Activated CD4-positive, alpha-beta T cell treated with anti-CD3 and anti-CD28 coated beads, Interleukin-2, amount 10 ng/mL, durations not matched to agents 7 days and 5 days (primary cell): ENCODE measurements around the gene NDUFAF8. TPM values are rescaled to one million over a fixed set of nuclear protein-coding genes. Genes with fewer than 3 reads are reported as not detected.

Experiments used
- CTCF ChIA-PET: fragments of 350-600 bp; sonication (Branson Sonifier 250); formaldehyde crosslinking; loops from one replicate; lab custom pipeline; 2021; ENCODE audit warnings: antibody characterized with exemption; lab: Charles Lee
- POLR2A ChIA-PET: fragments of 350-600 bp; sonication (Branson Sonifier 250); formaldehyde crosslinking; loops from one replicate; lab custom pipeline; 2021; ENCODE audit warnings: antibody characterized with exemption; lab: Charles Lee
- DNase-seq: peaks from one replicate; pipeline ENCODE4 v3.0.0-alpha.2; 2020
- H3K27ac Mint-ChIP-seq: one replicate; pipeline ENCODE4 v1.8.0; 2021; ENCODE audit warnings: mild to moderate bottlenecking, moderate library complexity, mixed read lengths
- H3K27me3 Mint-ChIP-seq: one replicate; pipeline ENCODE4 v1.8.0; 2021; ENCODE audit warnings: mixed read lengths
- H3K36me3 Mint-ChIP-seq: one replicate; pipeline ENCODE4 v1.8.0; 2021; ENCODE audit warnings: low read depth, mixed read lengths
- H3K4me1 Mint-ChIP-seq: one replicate; pipeline ENCODE4 v1.8.0; 2021; ENCODE audit warnings: mixed read lengths
- H3K4me3 Mint-ChIP-seq: one replicate; pipeline ENCODE4 v1.8.0; 2021; ENCODE audit warnings: mild to moderate bottlenecking, moderate library complexity, mixed read lengths
- H3K9me3 Mint-ChIP-seq: one replicate; pipeline ENCODE4 v1.8.0; 2021; ENCODE audit warnings: mixed read lengths
- total RNA-seq, 2 experiments: library from RNA; stranded (reverse); gene quantifications; one replicate each; pipeline ENCODE4 v1.2.3, GENCODE V29; 2021

Gene NDUFAF8
- total RNA-seq, 2 experiments from 2014 or later: 30.7 to 39.0 TPM

DNA sequence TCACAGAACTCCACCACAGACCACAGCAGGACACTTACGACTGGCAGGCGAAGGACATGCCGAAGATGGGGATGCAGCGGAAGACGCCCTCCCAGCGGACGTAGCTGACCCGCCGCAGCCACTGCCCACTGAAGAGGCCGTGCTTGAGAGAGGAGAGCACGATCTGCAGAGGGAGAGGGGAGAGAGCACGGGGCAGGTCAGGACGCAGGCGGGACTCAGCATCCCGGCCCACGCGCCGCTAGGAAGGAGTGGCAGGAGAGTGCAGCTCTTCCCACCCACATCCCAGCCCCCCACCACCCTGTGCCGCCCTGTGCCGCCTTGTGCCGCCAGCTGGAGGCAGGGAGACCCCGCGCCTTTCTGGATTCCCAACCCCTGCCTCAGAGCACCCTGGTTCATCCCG lies 41.5 kb downstream of the NDUFAF8 start:
- Mint-ChIP-seq H3K27me3 (no peaks in the 10 kb centered on the region), H3K36me3 (peaks cover 35% of the 10 kb centered on the region), H3K4me3 (no peak overlapping the region), H3K4me1 (peaks cover 14% of the 10 kb centered on the region), H3K9me3 (no peaks in the 10 kb centered on the region), H3K27ac (no peak overlapping the region)
- CTCF ChIA-PET: interaction anchor here (0.6 to 0.9 kb wide), 2 partner anchors 15 to 38 kb away, joined by 3 read pairs; partner anchors contain the start of gene SLC38A10
- no peak for DNase-seq
- POLR2A ChIA-PET: no interaction called here

DNA sequence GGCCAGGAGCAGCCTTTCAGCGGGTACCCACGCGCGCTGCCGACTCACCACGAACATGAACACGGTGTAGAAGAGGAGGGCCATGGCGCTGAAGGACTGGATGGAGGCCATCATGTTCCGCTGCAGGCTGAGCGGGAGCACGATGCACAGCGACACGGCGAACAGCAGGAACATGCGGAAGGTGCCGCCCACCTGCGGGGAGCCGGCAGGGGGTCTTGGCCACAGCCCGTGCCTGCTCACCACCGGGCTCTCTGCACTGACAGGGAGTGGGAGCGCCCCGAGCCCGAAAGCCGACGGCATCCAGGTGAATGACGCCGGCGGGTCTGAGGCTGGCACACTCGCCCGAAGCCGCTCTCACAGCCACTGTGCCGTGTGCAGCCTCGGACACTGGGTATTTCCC lies 43.0 kb downstream of the NDUFAF8 start:
- POLR2A ChIA-PET: no interaction called here
- H3K9me3 Mint-ChIP-seq: no peaks in the 10 kb centered on the region
- CTCF ChIA-PET: interaction anchor here (0.6 kb wide), 1 partner anchor 140 kb away, joined by 3 read pairs; no protein-coding TSS in a partner anchor
- H3K4me1 Mint-ChIP-seq: peaks cover 30% of the 10 kb centered on the region
- H3K27ac Mint-ChIP-seq: no peak overlapping the region
- H3K36me3 Mint-ChIP-seq: peaks cover 30% of the 10 kb centered on the region
- no peaks in the 10 kb centered on the region for H3K27me3 Mint-ChIP-seq
- no peak for DNase-seq
- H3K4me3 Mint-ChIP-seq: no peak overlapping the region

DNA sequence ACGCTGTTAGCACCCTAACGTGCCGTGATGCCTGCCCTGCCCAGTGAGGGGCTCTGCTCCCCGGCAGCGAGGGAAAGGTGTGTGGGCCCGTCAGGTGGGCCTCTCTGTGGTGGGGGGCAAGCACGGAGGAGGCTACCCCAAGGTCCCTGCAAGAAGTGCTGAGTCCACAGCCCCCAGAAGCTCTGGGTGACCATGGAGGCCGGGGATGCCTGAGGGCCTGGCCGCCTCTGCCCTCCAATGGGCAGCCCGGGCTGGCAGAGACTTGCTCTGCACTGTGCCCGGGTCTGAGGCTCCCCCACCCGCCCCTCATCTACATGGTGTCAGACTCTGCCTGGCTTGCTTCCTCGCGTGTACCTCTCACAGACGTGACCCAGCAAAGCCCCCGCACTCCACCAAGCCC lies 43.8 kb downstream of the NDUFAF8 start:
- ChIA-PET POLR2A (no interaction called here), CTCF (interaction anchor here (1.4 kb wide), 1 partner anchor 12 kb away, joined by 6 read pairs; the partner anchor contains the start of gene SLC38A10)
- H3K36me3 Mint-ChIP-seq: peaks cover 38% of the 10 kb centered on the region
- DNase-seq: no peak
- no peak overlapping the region for H3K27ac Mint-ChIP-seq
- no peak overlapping the region for H3K4me3 Mint-ChIP-seq
- H3K27me3 Mint-ChIP-seq: no peaks in the 10 kb centered on the region
- H3K4me1 Mint-ChIP-seq: peaks cover 37% of the 10 kb centered on the region
- H3K9me3 Mint-ChIP-seq: no peaks in the 10 kb centered on the region

DNA sequence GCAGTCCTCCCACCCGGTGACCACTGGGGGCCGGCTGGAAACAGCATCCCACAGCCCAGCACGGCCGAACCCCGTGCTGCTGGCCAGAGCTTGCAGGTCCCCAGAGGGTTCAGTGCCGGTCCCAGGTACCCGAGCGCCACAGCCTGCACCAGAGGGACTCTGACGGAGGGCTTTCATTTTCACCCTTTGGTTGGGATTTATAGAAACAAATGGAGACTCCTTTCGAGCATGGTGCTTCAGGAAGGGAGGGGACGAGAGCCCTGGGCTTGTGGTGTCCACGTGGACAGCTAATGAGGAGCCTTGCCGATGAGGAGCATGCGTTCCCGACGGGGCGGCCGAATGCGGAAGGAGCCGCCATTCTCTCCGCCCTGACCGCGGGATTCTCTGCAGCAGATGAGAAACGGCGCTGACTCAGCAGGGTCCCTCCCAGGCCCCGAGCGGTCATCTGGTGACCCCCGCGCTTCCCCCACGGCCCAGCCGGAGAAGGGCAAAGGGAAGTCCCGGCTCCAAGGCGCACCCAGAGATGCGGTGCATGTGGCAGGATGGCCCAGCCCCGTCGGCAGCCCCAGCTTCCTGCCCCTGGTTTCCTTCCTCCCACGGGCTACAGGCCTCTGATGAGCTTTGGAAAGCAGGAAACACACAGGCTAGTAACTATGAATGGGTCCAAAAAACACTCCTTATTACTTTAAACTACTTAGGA lies 46.2 kb downstream of the NDUFAF8 start:
- CTCF ChIA-PET: interaction anchor here (0.6 to 0.7 kb wide), 2 partner anchors 13 to 366 kb away, joined by 3 to 4 read pairs; no protein-coding TSS in a partner anchor
- H3K9me3 Mint-ChIP-seq: no peaks in the 10 kb centered on the region
- DNase-seq: peak; percentile 65
- POLR2A ChIA-PET: interaction anchor here (0.6 kb wide), 1 partner anchor 200 kb away, joined by 3 read pairs; no protein-coding TSS in a partner anchor
- peak overlapping the region; percentile 93 for H3K27ac Mint-ChIP-seq
- peaks cover 49% of the 10 kb centered on the region for H3K4me1 Mint-ChIP-seq
- H3K36me3 Mint-ChIP-seq: peaks cover 43% of the 10 kb centered on the region
- peak overlapping the region; percentile 77 for H3K4me3 Mint-ChIP-seq
- no peaks in the 10 kb centered on the region for H3K27me3 Mint-ChIP-seq

DNA sequence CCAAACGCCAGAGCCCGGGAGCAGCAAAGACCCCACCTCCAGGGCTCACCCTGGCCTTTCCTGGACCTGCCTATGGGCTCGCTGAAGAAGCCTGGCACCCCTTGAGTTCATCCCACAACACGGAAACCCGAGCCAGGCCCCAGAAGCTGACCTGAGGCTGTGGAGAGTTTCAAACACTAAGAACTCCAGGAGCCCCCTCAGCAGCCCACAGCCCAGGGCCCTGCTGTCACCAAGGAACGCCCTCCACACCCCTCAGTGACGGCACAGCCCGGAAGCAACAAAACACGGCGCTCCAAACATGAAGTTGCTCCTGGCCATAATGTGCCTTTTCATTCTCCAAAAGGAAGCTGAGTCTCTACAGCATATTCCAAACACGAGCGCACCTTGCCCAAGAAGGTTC lies 46.8 kb downstream of the NDUFAF8 start:
- ChIA-PET CTCF (interaction anchor here (0.7 kb wide), 1 partner anchor 13 kb away, joined by 3 read pairs; no protein-coding TSS in a partner anchor), POLR2A (interaction anchor here (0.6 kb wide), 1 partner anchor 199 kb away, joined by 3 read pairs; no protein-coding TSS in a partner anchor)
- no peaks in the 10 kb centered on the region for H3K9me3 Mint-ChIP-seq
- H3K27me3 Mint-ChIP-seq: no peaks in the 10 kb centered on the region
- H3K4me3 Mint-ChIP-seq: peak overlapping the region; percentile 77
- peaks cover 42% of the 10 kb centered on the region for H3K36me3 Mint-ChIP-seq
- peaks cover 52% of the 10 kb centered on the region for H3K4me1 Mint-ChIP-seq
- DNase-seq: no peak
- H3K27ac Mint-ChIP-seq: peak overlapping the region; percentile 93

DNA sequence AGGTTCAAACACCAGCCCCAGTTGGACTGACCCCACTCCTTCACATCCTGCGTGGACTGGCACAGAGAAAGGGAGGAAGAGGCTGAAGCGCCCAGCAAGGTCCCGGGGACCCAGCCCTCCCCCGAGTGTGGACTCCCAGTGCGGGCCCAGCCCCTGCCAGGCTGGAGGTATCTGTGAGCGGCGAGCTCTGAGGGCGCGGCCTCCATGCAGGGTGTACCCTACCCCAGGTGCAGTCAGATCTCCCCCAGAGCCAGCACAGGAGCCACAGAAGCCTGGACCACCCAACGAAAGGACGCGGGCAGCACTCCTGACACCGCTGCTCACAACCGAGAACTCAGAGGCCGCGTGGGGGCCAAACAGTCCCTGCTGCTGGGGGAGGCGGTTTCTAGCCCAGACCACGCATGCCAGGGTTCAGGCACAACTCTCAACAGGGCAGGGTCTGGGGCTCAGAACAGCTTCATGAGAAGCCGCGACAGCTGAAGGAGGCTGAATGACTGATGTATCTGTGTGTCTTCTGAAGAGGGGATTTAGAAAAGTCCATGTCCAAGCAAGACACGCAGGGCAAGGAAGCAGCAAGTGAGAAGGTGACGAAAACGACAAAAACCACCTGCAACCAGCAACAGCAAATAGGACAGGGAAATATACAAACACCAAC lies 47.5 kb downstream of the NDUFAF8 start:
- H3K27me3 Mint-ChIP-seq: no peaks in the 10 kb centered on the region
- POLR2A ChIA-PET: no interaction called here
- CTCF ChIA-PET: interaction anchor here (0.9 kb wide), 1 partner anchor 198 kb away, joined by 3 read pairs; no protein-coding TSS in a partner anchor
- H3K36me3 Mint-ChIP-seq: peaks cover 44% of the 10 kb centered on the region
- peak overlapping the region; percentile 40 for H3K4me3 Mint-ChIP-seq
- peaks cover 57% of the 10 kb centered on the region for H3K4me1 Mint-ChIP-seq
- no peak for DNase-seq
- H3K27ac Mint-ChIP-seq: peak overlapping the region; percentile 93
- H3K9me3 Mint-ChIP-seq: no peaks in the 10 kb centered on the region

DNA sequence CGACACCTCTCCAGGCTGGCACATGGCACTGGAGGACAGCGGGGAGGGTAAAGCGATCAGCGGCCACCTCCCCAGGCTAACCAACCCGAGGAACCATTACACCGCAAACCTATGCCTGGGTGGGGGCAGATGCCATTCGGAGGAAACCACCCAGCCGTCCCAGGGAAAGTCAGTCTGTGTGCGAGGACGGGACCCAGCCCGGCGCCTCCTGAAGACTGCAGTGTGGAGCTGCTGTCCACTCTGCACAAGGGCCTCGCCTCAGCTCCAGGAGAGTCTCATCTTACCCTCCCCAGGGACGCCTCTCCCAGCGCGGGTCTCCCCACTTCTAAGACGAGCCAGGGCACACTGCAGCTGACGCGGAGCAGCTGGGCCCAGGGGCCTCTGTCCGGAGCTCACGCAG lies 48.0 kb downstream of the NDUFAF8 start:
- peak overlapping the region; percentile 83 for H3K27ac Mint-ChIP-seq
- no peaks in the 10 kb centered on the region for H3K27me3 Mint-ChIP-seq
- peak overlapping the region; percentile 13 for H3K4me3 Mint-ChIP-seq
- H3K36me3 Mint-ChIP-seq: peaks cover 39% of the 10 kb centered on the region
- no peak for DNase-seq
- H3K9me3 Mint-ChIP-seq: no peaks in the 10 kb centered on the region
- peaks cover 59% of the 10 kb centered on the region for H3K4me1 Mint-ChIP-seq
- CTCF ChIA-PET: interaction anchor here (0.9 kb wide), 1 partner anchor 198 kb away, joined by 3 read pairs; no protein-coding TSS in a partner anchor
- POLR2A ChIA-PET: no interaction called here

DNA sequence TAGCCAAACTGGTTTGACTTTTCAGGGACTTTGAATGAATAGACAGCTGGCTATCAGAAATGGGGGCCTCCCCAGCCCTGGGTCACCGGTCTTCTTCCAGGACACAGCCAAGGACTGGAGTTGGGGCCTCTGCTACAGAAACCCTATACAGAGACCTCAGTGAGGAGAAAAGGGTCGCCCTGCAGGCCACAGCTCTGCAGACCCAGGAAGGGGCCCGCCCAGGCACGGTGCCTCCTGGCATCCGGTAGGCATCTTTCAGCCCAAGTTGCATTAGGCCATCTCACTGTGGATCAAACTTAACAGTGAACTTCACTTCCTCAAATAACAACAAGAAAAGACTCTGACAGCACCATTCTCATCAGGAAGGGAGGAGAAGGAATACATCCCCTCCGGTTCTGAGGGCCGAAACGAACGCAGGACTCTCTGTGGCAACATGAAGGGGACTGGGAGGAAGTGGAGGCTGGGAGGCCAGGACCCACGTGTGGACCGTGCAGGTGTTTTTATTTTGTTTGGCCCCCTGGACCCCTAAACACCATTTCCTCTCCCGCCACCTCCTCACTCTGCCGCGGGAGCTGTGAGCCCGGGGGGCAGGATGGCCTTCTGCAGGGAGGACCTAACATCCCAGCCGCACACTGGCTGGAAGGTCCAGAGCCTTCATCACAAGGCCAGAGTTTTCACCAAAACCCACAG lies 48.8 kb downstream of the NDUFAF8 start:
- Mint-ChIP-seq H3K9me3 (no peaks in the 10 kb centered on the region), H3K4me3 (no peak overlapping the region), H3K36me3 (peaks cover 39% of the 10 kb centered on the region), H3K27me3 (no peaks in the 10 kb centered on the region), H3K4me1 (peaks cover 63% of the 10 kb centered on the region), H3K27ac (peak overlapping the region; percentile 83)
- POLR2A ChIA-PET: no interaction called here
- DNase-seq: no peak
- CTCF ChIA-PET: interaction anchor here (0.9 kb wide), 1 partner anchor 197 kb away, joined by 3 read pairs; no protein-coding TSS in a partner anchor

DNA sequence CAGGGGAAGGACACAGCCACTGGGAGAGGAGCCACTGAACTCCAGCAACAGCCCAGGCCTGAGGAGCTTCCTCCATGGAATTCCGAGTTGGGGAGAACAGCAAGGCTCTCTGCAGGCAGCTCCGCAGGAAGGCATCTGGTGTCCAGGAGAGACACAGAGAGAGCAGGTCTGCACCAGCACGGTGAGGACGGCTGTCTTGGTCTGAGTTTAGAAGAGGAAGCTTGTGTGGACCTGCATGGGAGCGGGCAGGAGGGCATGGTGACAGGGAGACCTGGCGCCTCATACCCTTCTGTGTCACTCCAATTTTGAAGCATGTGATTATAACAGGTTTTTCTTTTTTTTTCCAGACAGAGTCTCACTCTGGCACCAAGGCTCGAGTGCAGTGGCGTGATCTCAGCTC lies 49.6 kb downstream of the NDUFAF8 start:
- H3K9me3 Mint-ChIP-seq: no peaks in the 10 kb centered on the region
- ChIA-PET POLR2A (no interaction called here), CTCF (interaction anchor here (0.9 kb wide), 1 partner anchor 10 kb away, joined by 5 read pairs; no protein-coding TSS in a partner anchor)
- no peak overlapping the region for H3K4me3 Mint-ChIP-seq
- H3K27ac Mint-ChIP-seq: peak overlapping the region; percentile 83
- DNase-seq: no peak
- H3K4me1 Mint-ChIP-seq: peaks cover 71% of the 10 kb centered on the region
- peaks cover 36% of the 10 kb centered on the region for H3K36me3 Mint-ChIP-seq
- no peaks in the 10 kb centered on the region for H3K27me3 Mint-ChIP-seq

DNA sequence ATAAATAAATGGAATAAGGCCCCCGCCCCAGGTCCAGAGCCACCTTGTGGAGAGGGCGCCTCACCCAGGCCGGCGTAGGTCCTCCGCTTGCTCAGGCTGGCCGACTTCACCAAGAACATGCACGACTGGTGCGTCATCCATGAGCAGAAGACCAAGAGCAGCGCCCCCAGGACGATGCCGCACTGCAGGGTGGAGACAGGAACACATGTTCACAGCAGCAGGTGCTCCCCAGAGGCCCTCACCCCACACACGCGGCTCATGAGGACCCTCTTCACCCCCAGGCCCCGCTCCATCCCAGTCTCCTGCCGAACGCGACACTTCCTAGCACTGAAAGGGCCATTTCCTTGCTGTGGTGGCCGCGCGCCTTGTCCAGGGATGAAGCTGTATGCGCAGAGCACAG lies 50.5 kb downstream of the NDUFAF8 start:
- Mint-ChIP-seq H3K9me3 (no peaks in the 10 kb centered on the region), H3K36me3 (peaks cover 34% of the 10 kb centered on the region), H3K4me3 (no peak overlapping the region), H3K27ac (no peak overlapping the region), H3K27me3 (no peaks in the 10 kb centered on the region), H3K4me1 (peaks cover 73% of the 10 kb centered on the region)
- CTCF ChIA-PET: no interaction called here
- DNase-seq: no peak
- POLR2A ChIA-PET: no interaction called here

DNA sequence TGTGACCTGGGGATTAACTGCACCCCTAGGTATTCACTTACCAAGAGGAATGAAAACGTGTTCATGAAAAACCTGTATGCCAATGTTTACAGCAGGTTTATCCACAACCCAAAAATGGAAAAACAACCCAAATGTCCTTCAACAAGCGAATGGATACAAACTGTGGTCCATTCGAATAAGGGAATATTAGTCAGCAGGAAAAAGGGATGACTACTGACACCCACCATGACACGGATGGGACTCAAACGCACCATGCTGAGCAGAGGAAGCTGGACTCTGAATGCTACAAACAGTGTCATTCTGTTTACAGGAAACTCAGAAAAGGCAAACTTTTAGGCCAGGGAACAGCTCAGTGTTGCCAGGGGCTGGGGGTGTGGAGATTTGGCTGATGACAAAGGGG lies 51.1 kb downstream of the NDUFAF8 start:
- peaks cover 69% of the 10 kb centered on the region for H3K4me1 Mint-ChIP-seq
- H3K36me3 Mint-ChIP-seq: peaks cover 31% of the 10 kb centered on the region
- no peak overlapping the region for H3K4me3 Mint-ChIP-seq
- no peaks in the 10 kb centered on the region for H3K9me3 Mint-ChIP-seq
- DNase-seq: no peak
- H3K27ac Mint-ChIP-seq: peak overlapping the region; percentile 11
- CTCF ChIA-PET: interaction anchor here (1.0 kb wide), 1 partner anchor 194 kb away, joined by 3 read pairs; no protein-coding TSS in a partner anchor
- H3K27me3 Mint-ChIP-seq: no peaks in the 10 kb centered on the region
- POLR2A ChIA-PET: no interaction called here
